ENCODE results near the gene CHST13.

- no peak for TF ChIP-seq CTCF (IDR thresholded peaks at IDR 0.05)
- TF ChIP-seq POLR2A (IDR thresholded peaks at IDR 0.05) = no peak
- no peak for TF ChIP-seq POLR2AphosphoS5 (IDR thresholded peaks at IDR 0.05)
These were observed 6.5 kb upstream of the CHST13 start, which contains the start of gene UROC1 for GRCh38 chr3:126517291-126517951.
